CD8-positive, alpha-beta memory T cell (primary cell): ENCODE data around the gene TWIST2. TPM values are rescaled to one million over a fixed set of nuclear protein-coding genes. Genes with fewer than 3 reads are reported as not detected.
A peak's percentile ranks its signal among the peaks of the same experiment; 100 is the strongest.

Experiments
- CTCF ChIA-PET: fragments of 350-600 bp; sonication (Branson Sonifier 250); formaldehyde crosslinking; loops from one replicate; lab custom pipeline; 2021; ENCODE audit warnings: antibody characterized with exemption; lab: Charles Lee
- POLR2A ChIA-PET: fragments of 350-600 bp; sonication (Branson Sonifier 250); formaldehyde crosslinking; loops from one replicate; lab custom pipeline; 2021; ENCODE audit warnings: antibody characterized with exemption; lab: Charles Lee
- DNase-seq, 5 donors: peaks; one replicate each; pipeline versions ENCODE4 v3.0.0 to v3.0.0-alpha.2; 2020 to 2022; ENCODE audit warnings: mixed read lengths in 1 of 5
- H3K27ac ChIP-seq: one replicate; pipeline ENCODE4 v1.7.0; 2013; ENCODE audit warnings: low read depth, mild to moderate bottlenecking, low read length, moderate library complexity
- H3K27me3 ChIP-seq: 2 replicates; pipeline ENCODE4 v1.7.0; 2013; ENCODE audit warnings: low read length, mild to moderate bottlenecking; ENCODE audit not compliant: insufficient read depth, poor library complexity, severe bottlenecking
- H3K36me3 ChIP-seq: 2 replicates; pipeline ENCODE4 v1.7.0; 2013; ENCODE audit warnings: mild to moderate bottlenecking, low read length, moderate library complexity; ENCODE audit not compliant: insufficient read depth
- H3K4me1 ChIP-seq: 2 replicates; pipeline ENCODE4 v1.7.0; 2013; ENCODE audit warnings: mild to moderate bottlenecking, low read length, moderate library complexity; ENCODE audit not compliant: insufficient read depth
- H3K4me3 ChIP-seq: 2 replicates; pipeline ENCODE4 v1.7.0; 2013; ENCODE audit warnings: mild to moderate bottlenecking, low read length
- H3K9me3 ChIP-seq: 2 replicates; pipeline ENCODE4 v1.7.0; 2013; ENCODE audit warnings: mild to moderate bottlenecking, low read length
- H3K27ac Mint-ChIP-seq, 8 donors: one replicate each; pipeline ENCODE4 v1.8.0; 2020 to 2021; ENCODE audit warnings: mixed read lengths in 8 of 8, mild to moderate bottlenecking in 6 of 8, inconsistent platforms in 3 of 8, moderate library complexity in 3 of 8
- H3K27me3 Mint-ChIP-seq, 2 donors: one replicate each; pipeline ENCODE4 v1.8.0; 2020 to 2021; ENCODE audit warnings: mixed read lengths in 2 of 2, mild to moderate bottlenecking in 1 of 2, moderate library complexity in 1 of 2
- H3K36me3 Mint-ChIP-seq, 3 donors: one replicate each; pipeline ENCODE4 v1.8.0; 2020 to 2021; ENCODE audit warnings: mixed read lengths in 3 of 3, inconsistent platforms in 1 of 3, mild to moderate bottlenecking in 1 of 3
- H3K4me1 Mint-ChIP-seq, 3 donors: one replicate each; pipeline ENCODE4 v1.8.0; 2020 to 2021; ENCODE audit warnings: mixed read lengths in 3 of 3, inconsistent platforms in 1 of 3, mild to moderate bottlenecking in 1 of 3
- H3K4me3 Mint-ChIP-seq, 7 donors: one replicate each; pipeline ENCODE4 v1.8.0; 2020 to 2021; ENCODE audit warnings: mixed read lengths in 7 of 7, mild to moderate bottlenecking in 6 of 7, moderate library complexity in 4 of 7, inconsistent platforms in 2 of 7
- H3K9me3 Mint-ChIP-seq, 5 donors: one replicate each; pipeline ENCODE4 v1.8.0; 2020 to 2022; ENCODE audit warnings: mixed read lengths in 5 of 5, mild to moderate bottlenecking in 3 of 5, moderate library complexity in 2 of 5, inconsistent platforms in 1 of 5
- polyA plus RNA-seq: library from polyadenylated mRNA; unstranded; fragments of 300-500 nt; fragmentation: Illumina TruSeq; gene quantifications from one replicate; pipeline ENCODE4 v1.2.3, GENCODE V29; 2021
- total RNA-seq, 2 experiments: library from RNA; stranded (reverse); gene quantifications; one replicate each; pipeline ENCODE4 v1.2.3, GENCODE V29; 2021

TWIST2 gene
- total and polyA plus RNA-seq, 3 experiments from 2014 or later = not detected

GRCh38 chr2:238905224-238905623, 57.3 kb downstream of the TWIST2 start:
- no peaks in the 10 kb centered on the region for H3K9me3 ChIP-seq
- H3K4me1 Mint-ChIP-seq = no peaks in the 10 kb centered on the region
- ChIA-PET POLR2A (no interaction called here), CTCF (no interaction called here)
- H3K27me3 ChIP-seq = no peaks in the 10 kb centered on the region
- no peaks in the 10 kb centered on the region for H3K36me3 ChIP-seq
- no peak overlapping the region for H3K27ac Mint-ChIP-seq
- no peaks in the 10 kb centered on the region for H3K9me3 Mint-ChIP-seq
- no peaks in the 10 kb centered on the region for H3K36me3 Mint-ChIP-seq
- H3K4me1 ChIP-seq = no peaks in the 10 kb centered on the region
- H3K4me3 Mint-ChIP-seq = no peak overlapping the region
- H3K4me3 ChIP-seq = no peak overlapping the region
- peaks cover 0 to 6% of the 10 kb centered on the region in 2 donors for H3K27me3 Mint-ChIP-seq
- H3K27ac ChIP-seq = no peak overlapping the region
- DNase-seq = no peak

- Histone ChIP-seq H3K27me3 (no peaks in the 10 kb centered on the region), H3K36me3 (no peaks in the 10 kb centered on the region), H3K4me1 (no peaks in the 10 kb centered on the region), H3K4me3 (no peak overlapping the region), H3K9me3 (no peaks in the 10 kb centered on the region), H3K27ac (no peak overlapping the region)
- CTCF ChIA-PET = no interaction called here
- POLR2A ChIA-PET = no interaction called here
- Mint-ChIP-seq H3K4me1 (no peaks in the 10 kb centered on the region), H3K27ac (no peak overlapping the region), H3K4me3 (no peak overlapping the region), H3K27me3 (peaks cover 0 to 4% of the 10 kb centered on the region in 2 donors), H3K9me3 (no peaks in the 10 kb centered on the region), H3K36me3 (no peaks in the 10 kb centered on the region)
- DNase-seq = no peak
These were observed 57.8 kb downstream of the TWIST2 start for GRCh38 chr2:238905644-238906043.

- ChIA-PET POLR2A (no interaction called here), CTCF (no interaction called here)
- peak overlapping the region in 1 of 7 donors; percentile 4 for H3K4me3 Mint-ChIP-seq
- no peaks in the 10 kb centered on the region for H3K36me3 ChIP-seq
- H3K27ac ChIP-seq = no peak overlapping the region
- H3K27ac Mint-ChIP-seq = no peak overlapping the region
- no peaks in the 10 kb centered on the region for H3K9me3 Mint-ChIP-seq
- no peaks in the 10 kb centered on the region for H3K4me1 Mint-ChIP-seq
- no peaks in the 10 kb centered on the region for H3K27me3 ChIP-seq
- H3K4me1 ChIP-seq = no peaks in the 10 kb centered on the region
- no peaks in the 10 kb centered on the region for H3K36me3 Mint-ChIP-seq
- no peak for DNase-seq
- peaks cover 0 to under 1% of the 10 kb centered on the region in 2 donors for H3K27me3 Mint-ChIP-seq
- no peaks in the 10 kb centered on the region for H3K9me3 ChIP-seq
- no peak overlapping the region for H3K4me3 ChIP-seq
These were observed 58.5 kb downstream of the TWIST2 start for GRCh38 chr2:238906254-238906935.

- no peaks in the 10 kb centered on the region for H3K36me3 Mint-ChIP-seq
- CTCF ChIA-PET = no interaction called here
- DNase-seq = no peak
- Histone ChIP-seq H3K4me1 (no peaks in the 10 kb centered on the region), H3K4me3 (no peak overlapping the region), H3K36me3 (no peaks in the 10 kb centered on the region), H3K27ac (no peak overlapping the region), H3K9me3 (no peaks in the 10 kb centered on the region), H3K27me3 (no peaks in the 10 kb centered on the region)
- no peaks in the 10 kb centered on the region for H3K4me1 Mint-ChIP-seq
- no peak overlapping the region for H3K27ac Mint-ChIP-seq
- no peaks in the 10 kb centered on the region for H3K9me3 Mint-ChIP-seq
- POLR2A ChIA-PET = no interaction called here
- H3K27me3 Mint-ChIP-seq = peaks cover 0 to 3% of the 10 kb centered on the region in 2 donors
- no peak overlapping the region for H3K4me3 Mint-ChIP-seq
These were observed 59.2 kb downstream of the TWIST2 start for GRCh38 chr2:238906936-238907716.

GRCh38 chr2:238907717-238908173, 59.9 kb downstream of the TWIST2 start:
- H3K9me3 ChIP-seq = no peaks in the 10 kb centered on the region
- Mint-ChIP-seq H3K27ac (no peak overlapping the region), H3K27me3 (peaks cover 0 to 3% of the 10 kb centered on the region in 2 donors), H3K4me3 (no peak overlapping the region), H3K4me1 (no peaks in the 10 kb centered on the region), H3K36me3 (no peaks in the 10 kb centered on the region), H3K9me3 (no peaks in the 10 kb centered on the region)
- no peak overlapping the region for H3K27ac ChIP-seq
- H3K4me1 ChIP-seq = no peaks in the 10 kb centered on the region
- CTCF ChIA-PET = no interaction called here
- H3K4me3 ChIP-seq = no peak overlapping the region
- no peaks in the 10 kb centered on the region for H3K27me3 ChIP-seq
- H3K36me3 ChIP-seq = no peaks in the 10 kb centered on the region
- no peak for DNase-seq
- POLR2A ChIA-PET = no interaction called here

- CTCF ChIA-PET = no interaction called here
- H3K9me3 Mint-ChIP-seq = no peaks in the 10 kb centered on the region
- H3K27ac ChIP-seq = no peak overlapping the region
- no peaks in the 10 kb centered on the region for H3K36me3 ChIP-seq
- DNase-seq = no peak
- no peaks in the 10 kb centered on the region for H3K27me3 ChIP-seq
- H3K27me3 Mint-ChIP-seq = peaks cover 0 to 3% of the 10 kb centered on the region in 2 donors
- no peaks in the 10 kb centered on the region for H3K9me3 ChIP-seq
- no peaks in the 10 kb centered on the region for H3K4me1 ChIP-seq
- POLR2A ChIA-PET = no interaction called here
- no peaks in the 10 kb centered on the region for H3K4me1 Mint-ChIP-seq
- H3K4me3 ChIP-seq = no peak overlapping the region
- H3K27ac Mint-ChIP-seq = no peak overlapping the region
- H3K36me3 Mint-ChIP-seq = no peaks in the 10 kb centered on the region
- no peak overlapping the region for H3K4me3 Mint-ChIP-seq
These were observed 61.4 kb downstream of the TWIST2 start for GRCh38 chr2:238908960-238909951.

- CTCF ChIA-PET = interaction anchor here (0.5 kb wide), 1 partner anchor 717 kb away, joined by 3 read pairs; no protein-coding TSS in a partner anchor
- H3K9me3 Mint-ChIP-seq = no peaks in the 10 kb centered on the region
- POLR2A ChIA-PET = no interaction called here
These were observed 63.0 kb downstream of the TWIST2 start for GRCh38 chr2:238910751-238911351.

More at GRCh38 chr2:238910751-238911351, 63.0 kb downstream of the TWIST2 start:
- Histone ChIP-seq H3K4me1 (no peaks in the 10 kb centered on the region), H3K27ac (no peak overlapping the region), H3K9me3 (no peaks in the 10 kb centered on the region), H3K27me3 (no peaks in the 10 kb centered on the region), H3K4me3 (no peak overlapping the region), H3K36me3 (no peaks in the 10 kb centered on the region)
- Mint-ChIP-seq H3K4me1 (no peaks in the 10 kb centered on the region), H3K27ac (no peak overlapping the region), H3K27me3 (peaks cover under 1 to 6% of the 10 kb centered on the region in 2 donors), H3K4me3 (no peak overlapping the region), H3K36me3 (no peaks in the 10 kb centered on the region)
- no peak for DNase-seq
